Measurements from ENCODE around the gene KLF1. TPM values are rescaled to one million over a fixed set of nuclear protein-coding genes. Genes with fewer than 3 reads are reported as not detected.

Gene KLF1
- total RNA-seq, 2 experiments from 2014 or later: 0.18 to 0.37 TPM

DNA sequence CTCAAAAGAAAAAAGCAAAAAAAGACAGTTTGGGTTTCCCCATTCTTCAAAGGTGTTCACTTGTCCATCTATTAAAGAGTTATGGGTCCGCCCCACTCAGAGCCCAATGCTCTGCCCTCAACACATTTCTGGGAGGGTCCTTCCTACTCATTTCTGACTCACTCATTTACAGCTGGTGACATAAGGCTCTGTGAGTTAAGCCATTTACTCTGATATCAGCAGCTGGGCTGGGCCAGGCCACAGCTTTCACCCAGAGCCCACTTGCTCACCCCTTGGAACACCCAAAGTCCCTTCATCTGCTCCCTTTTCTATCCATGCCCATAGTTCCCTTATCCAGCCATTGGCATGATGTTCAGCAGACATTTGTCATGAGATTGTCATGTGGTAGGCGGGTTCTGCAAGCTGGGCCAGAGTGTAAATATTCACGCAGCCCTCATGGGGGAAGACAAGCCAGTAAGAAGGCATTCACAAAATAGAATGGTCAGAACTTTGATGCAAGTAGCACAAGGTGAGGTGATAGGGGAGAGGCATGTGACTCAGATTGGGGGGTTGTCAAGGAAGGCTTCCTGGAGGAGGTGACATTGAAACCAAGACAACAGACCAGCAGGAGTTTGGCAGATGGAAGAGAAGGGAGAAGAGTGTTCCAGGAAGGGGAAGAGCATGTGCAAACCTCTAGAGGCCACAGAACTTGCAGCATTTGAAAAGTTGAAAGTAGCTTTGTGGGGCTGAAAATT lies 42.8 kb downstream of the KLF1 start:
- CTCF ChIA-PET: interaction anchor here (0.6 to 8.6 kb wide), 3 partner anchors 82 to 120 kb away, joined by 3 to 153 read pairs (median 4); no protein-coding TSS in a partner anchor
- peaks cover 53% of the 10 kb centered on the region for H3K27me3 Mint-ChIP-seq
- peaks cover 25% of the 10 kb centered on the region for H3K4me1 Mint-ChIP-seq
- H3K4me3 Mint-ChIP-seq: no peak overlapping the region
- DNase-seq: no peak
- ATAC-seq: no peak
- no peaks in the 10 kb centered on the region for H3K36me3 Mint-ChIP-seq (ENCODE audit: low read depth)
- H3K27ac Mint-ChIP-seq: no peak overlapping the region
- intact Hi-C loops (cut with DNase I, micrococcal nuclease): loop anchor here in 1 of 2 experiments (10.0 kb wide), 1 partner anchor 279 kb away; no protein-coding TSS in a partner anchor
- POLR2A ChIA-PET: no interaction called here
- H3K9me3 Mint-ChIP-seq (ENCODE audit: low read depth): no peaks in the 10 kb centered on the region

DNA sequence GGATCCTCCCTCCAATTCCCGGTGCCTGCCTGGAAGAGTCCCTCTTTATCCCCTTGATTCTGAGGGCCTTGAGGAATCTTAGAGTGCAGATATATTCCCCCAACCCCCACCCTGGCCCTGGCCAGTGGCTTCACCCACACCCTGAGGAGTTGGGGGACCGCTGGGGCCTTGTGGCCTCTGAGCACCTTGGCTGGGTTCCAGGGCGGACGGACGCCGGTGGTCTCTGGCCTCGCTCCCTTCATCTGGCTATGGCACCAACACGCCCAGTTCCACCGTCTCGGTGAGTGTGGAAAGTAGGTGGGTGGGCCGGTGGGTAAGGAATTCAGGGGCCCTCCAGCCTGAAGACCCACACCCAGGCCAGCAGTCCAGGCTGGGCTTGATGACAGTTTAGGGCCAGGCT lies 43.7 kb downstream of the KLF1 start:
- H3K27ac Mint-ChIP-seq: no peak overlapping the region

DNA sequence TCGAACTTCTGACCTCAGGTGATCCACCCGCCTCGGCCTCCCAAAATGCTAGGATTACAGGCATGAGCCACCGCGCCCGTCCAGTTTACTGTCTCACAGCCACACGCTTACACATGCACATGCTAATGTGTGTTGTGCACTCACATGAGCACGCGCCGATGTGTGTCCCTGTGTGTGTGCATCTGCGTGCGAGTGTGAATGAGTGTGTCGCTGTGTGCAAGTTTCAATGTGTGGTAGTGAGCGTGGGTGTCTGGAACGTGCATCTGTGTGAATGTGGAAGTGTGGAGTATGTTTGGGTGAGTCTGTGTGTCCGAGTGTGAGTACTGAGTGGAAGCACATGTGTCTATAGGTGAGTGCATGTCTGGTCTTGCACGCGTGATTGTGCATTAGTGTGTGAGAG lies 44.5 kb downstream of the KLF1 start:
- DNase-seq (no peak), ATAC-seq (no peak)
- Mint-ChIP-seq H3K36me3 (ENCODE audit: low read depth) (no peaks in the 10 kb centered on the region), H3K4me3 (no peak overlapping the region), H3K27me3 (peaks cover 56% of the 10 kb centered on the region), H3K27ac (no peak overlapping the region), H3K4me1 (peaks cover 27% of the 10 kb centered on the region), H3K9me3 (ENCODE audit: low read depth) (no peaks in the 10 kb centered on the region)
- CTCF ChIA-PET: no interaction called here
- POLR2A ChIA-PET: no interaction called here
- intact Hi-C loops (cut with DNase I, micrococcal nuclease): loop anchor here in 1 of 2 experiments (10.0 kb wide), 1 partner anchor 278 kb away; no protein-coding TSS in a partner anchor

More for the DNA sequence above, 43.7 kb downstream of the KLF1 start:
- intact Hi-C loops (cut with DNase I, micrococcal nuclease): loop anchor here in 1 of 2 experiments (10.0 kb wide), 1 partner anchor 279 kb away; no protein-coding TSS in a partner anchor
- peaks cover 28% of the 10 kb centered on the region for H3K4me1 Mint-ChIP-seq
- DNase-seq: no peak
- ATAC-seq: no peak
- POLR2A ChIA-PET: no interaction called here
- CTCF ChIA-PET: interaction anchor here (8.6 kb wide), 1 partner anchor 81 kb away, joined by 153 read pairs; no protein-coding TSS in a partner anchor
- H3K27me3 Mint-ChIP-seq: peaks cover 52% of the 10 kb centered on the region
- H3K9me3 Mint-ChIP-seq (ENCODE audit: low read depth): no peaks in the 10 kb centered on the region
- H3K36me3 Mint-ChIP-seq (ENCODE audit: low read depth): no peaks in the 10 kb centered on the region
- no peak overlapping the region for H3K4me3 Mint-ChIP-seq

DNA sequence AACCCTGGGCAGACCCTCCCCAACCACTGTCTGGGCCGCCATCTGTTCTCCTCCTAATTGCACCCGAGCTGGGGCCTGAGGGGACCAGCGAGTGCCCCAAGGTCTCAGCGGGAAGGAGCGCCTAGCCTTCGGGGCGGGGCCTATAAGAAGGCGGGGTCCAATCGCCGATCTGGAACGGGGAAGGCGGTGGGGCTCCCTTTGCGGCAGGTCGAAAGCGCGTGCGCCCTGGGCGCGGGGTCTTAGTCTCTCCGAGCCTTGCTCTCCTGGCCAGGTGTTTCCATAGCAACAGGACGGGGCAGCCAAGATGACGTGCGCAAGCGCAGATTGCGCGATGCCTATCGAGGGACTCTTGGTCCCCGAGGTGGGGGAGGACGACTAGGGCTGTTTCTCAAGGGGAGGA lies 45.9 kb downstream of the KLF1 start:
- CTCF ChIA-PET: no interaction called here
- Mint-ChIP-seq H3K36me3 (ENCODE audit: low read depth) (no peaks in the 10 kb centered on the region), H3K9me3 (ENCODE audit: low read depth) (no peaks in the 10 kb centered on the region), H3K27me3 (peaks cover 63% of the 10 kb centered on the region), H3K4me1 (peaks cover 28% of the 10 kb centered on the region), H3K27ac (no peak overlapping the region), H3K4me3 (peak overlapping the region; percentile 17)
- POLR2A ChIA-PET: no interaction called here
- intact Hi-C loops (cut with DNase I, micrococcal nuclease): loop anchor here in 1 of 2 experiments (10.0 kb wide), 1 partner anchor 276 kb away; no protein-coding TSS in a partner anchor
- DNase-seq (peak; percentile 47), ATAC-seq (no peak)

DNA sequence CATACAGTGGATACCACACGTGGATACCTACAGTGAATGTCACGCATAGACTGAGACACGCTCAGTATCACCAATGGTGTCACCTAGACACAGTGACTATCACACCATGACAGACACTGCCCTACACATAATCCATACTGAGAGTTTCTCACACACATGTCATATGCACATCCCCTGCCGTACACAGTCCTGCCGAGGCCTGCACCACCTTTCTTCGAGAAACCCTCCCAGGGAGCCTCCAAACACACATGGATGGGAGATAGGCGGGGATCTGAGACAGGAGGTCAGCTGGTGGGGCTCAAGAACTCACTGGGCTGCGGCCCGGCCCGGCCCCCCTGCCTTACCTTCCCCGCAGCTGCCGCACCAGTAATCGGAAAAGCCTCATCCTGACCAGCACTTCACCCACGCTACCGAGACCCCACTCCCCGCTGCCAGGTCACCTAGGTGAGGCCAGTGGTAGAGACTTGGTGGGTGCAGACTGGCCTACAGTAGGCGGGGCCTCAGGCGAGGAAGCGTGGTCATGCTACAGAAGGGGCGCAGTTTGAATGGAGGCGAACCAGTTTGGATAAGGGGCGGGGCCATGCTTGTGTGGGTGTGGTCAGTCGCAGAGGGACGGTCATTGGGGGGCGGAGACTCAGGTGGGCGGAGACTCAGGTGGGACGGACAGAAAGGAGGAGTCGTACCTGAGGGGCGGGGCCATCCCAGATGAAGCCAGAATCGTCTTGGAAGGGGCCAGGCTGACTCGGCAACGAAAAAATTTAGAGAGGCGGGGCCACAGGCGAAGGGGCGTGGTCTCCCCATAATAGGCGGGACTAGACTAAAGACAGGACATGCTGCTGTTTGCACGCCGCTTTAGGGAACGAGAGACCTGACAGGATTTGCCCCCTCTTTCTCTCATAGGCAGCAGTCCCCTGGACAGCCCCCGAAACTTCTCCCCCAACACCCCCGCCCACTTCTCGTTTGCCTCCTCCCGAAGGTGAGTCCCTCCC lies 46.6 kb downstream of the KLF1 start:
- ATAC-seq (peak; percentile 53), DNase-seq (peak; percentile 84)
- H3K27me3 Mint-ChIP-seq: peaks cover 67% of the 10 kb centered on the region
- intact Hi-C loops (cut with DNase I, micrococcal nuclease): loop anchor here in 1 of 2 experiments (10.0 kb wide), 1 partner anchor 276 kb away; no protein-coding TSS in a partner anchor
- no peaks in the 10 kb centered on the region for H3K9me3 Mint-ChIP-seq (ENCODE audit: low read depth)
- ChIA-PET CTCF (no interaction called here), POLR2A (no interaction called here)
- peaks cover 28% of the 10 kb centered on the region for H3K4me1 Mint-ChIP-seq
- peak overlapping the region; percentile 17 for H3K4me3 Mint-ChIP-seq
- H3K27ac Mint-ChIP-seq: no peak overlapping the region
- H3K36me3 Mint-ChIP-seq (ENCODE audit: low read depth): no peaks in the 10 kb centered on the region

DNA sequence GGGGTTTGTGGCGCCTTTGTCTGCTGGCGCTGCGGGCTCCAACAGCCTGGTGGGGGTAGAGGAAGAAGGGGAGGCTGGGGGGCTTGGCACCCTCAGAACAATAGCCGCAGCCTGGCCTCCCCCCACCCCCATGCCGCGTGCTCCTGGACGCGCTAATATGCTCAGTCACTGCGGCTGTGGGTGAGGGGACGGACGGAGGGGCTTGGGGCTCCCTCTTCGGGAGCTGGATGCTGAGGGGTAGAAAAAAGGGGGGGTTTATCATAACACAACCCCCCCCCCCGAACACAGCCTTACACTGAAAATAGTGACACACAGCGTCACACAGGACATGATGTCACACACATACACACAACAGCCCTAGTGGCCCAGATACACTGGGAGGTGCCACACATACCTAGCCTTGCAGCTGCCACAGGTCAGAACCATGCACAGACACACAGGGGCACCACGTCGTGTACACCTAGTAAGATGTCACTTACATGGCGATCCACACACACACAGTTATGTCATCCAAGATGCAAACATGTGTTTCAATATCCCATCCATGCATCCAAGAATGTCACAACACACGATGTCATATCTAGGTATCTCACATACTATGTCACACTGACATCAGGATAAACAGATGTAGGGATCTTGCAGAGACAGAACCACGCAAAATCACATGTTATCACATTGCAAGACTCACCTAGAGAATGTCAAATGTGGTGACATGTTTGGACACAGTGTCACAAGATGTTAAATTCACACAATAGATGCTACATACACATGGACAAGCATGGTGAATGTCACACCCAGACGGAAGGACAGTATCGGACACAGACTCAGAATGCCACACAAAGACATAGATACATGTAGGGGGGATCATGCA lies 47.9 kb downstream of the KLF1 start:
- Mint-ChIP-seq H3K9me3 (ENCODE audit: low read depth) (no peaks in the 10 kb centered on the region), H3K4me3 (peak overlapping the region; percentile 57), H3K36me3 (ENCODE audit: low read depth) (no peaks in the 10 kb centered on the region), H3K27me3 (peaks cover 69% of the 10 kb centered on the region), H3K27ac (no peak overlapping the region), H3K4me1 (peaks cover 33% of the 10 kb centered on the region)
- CTCF ChIA-PET: interaction anchor here (0.6 to 1.3 kb wide), 3 partner anchors 9 to 356 kb away, joined by 3 to 6 read pairs (median 4); no protein-coding TSS in a partner anchor
- intact Hi-C loops (cut with DNase I, micrococcal nuclease): loop anchor here in 1 of 2 experiments (2.0 kb wide), 1 partner anchor 64 kb away; the partner anchor contains the start of gene HOOK2
- POLR2A ChIA-PET: no interaction called here
- peak; percentile 45 for ATAC-seq
- DNase-seq: peak; percentile 59

DNA sequence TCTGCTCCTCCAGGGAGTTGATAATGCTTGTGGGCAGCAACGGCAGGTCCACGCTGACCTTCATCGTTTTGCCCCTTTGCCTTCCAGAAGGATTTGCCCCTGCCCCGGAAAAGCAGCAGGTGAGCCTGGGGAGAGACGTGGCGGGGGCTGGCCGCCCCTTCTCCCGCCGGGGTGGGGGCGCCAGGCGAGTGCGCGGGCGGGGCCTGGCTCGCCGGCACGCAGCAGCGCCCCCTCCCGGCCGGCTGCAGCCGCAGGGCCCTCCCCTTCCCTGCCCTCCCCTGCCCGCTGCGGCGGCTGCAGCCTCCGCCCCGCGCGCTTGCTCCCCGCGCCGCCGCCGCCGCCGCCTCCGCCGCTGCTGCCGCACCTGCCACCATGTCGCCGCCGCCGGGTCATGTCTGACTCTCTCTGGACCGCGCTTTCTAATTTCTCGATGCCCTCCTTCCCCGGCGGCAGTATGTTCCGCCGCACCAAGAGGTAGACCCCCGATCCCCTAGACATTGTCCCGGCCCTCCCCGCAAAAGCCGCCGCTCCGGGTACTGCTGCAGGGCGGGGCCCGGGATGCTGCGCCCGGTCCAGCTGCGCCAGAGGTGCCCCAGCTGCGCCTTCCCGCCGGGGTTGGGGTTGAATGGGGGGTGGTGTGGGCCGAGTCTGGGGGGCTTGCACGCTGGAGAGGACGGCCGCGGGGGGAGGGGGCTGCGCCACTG lies 48.7 kb downstream of the KLF1 start, which contains the start of gene MAST1:
TSS of gene MAST1 (plus strand) at position 334 of the 704 bp plus-strand sequence. CDS start at position 392, 58 bp downstream.
- ATAC-seq (peak; percentile 61), DNase-seq (peak; percentile 82)
- intact Hi-C loops (cut with DNase I, micrococcal nuclease): loop anchor here in 1 of 2 experiments (2.0 kb wide), 1 partner anchor 64 kb away; the partner anchor contains the start of gene HOOK2
- Mint-ChIP-seq H3K4me3 (peak within 1 kb of the TSS; percentile 57), H3K27ac (no peak within 1 kb of the TSS), H3K27me3 (peaks cover 70% of the 10 kb centered on the region), H3K9me3 (ENCODE audit: low read depth) (no peaks in the 10 kb centered on the region), H3K4me1 (peaks cover 35% of the 10 kb centered on the region), H3K36me3 (ENCODE audit: low read depth) (no peaks in the 10 kb centered on the region)
- ChIA-PET POLR2A (no interaction called here), CTCF (interaction anchor here (0.6 to 1.8 kb wide), 5 partner anchors 9 to 355 kb away, joined by 3 to 17 read pairs (median 6); no protein-coding TSS in a partner anchor)

DNA sequence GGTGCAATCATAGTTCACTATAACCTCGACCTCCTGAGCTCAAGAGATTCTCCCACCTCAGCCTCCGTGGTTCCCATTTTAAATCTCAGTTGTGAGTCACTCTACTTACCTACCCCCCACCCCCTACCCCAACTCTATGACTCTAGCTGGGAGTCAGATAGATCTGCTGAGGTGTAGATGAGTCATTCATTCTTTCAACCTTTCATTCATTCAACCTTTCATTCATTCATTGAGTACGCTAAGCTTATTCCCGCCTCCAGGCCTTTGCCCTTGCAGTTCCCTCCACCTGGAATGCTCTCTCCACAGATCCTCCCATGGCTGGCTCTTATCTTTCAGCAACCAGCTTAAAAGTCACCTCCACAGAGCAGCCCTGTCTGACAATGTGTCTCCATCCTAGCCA lies 49.8 kb downstream of the KLF1 start:
- Mint-ChIP-seq H3K4me1 (peaks cover 41% of the 10 kb centered on the region), H3K4me3 (no peak overlapping the region), H3K9me3 (ENCODE audit: low read depth) (no peaks in the 10 kb centered on the region), H3K27me3 (peaks cover 71% of the 10 kb centered on the region), H3K36me3 (ENCODE audit: low read depth) (no peaks in the 10 kb centered on the region), H3K27ac (no peak overlapping the region)
- ATAC-seq (no peak), DNase-seq (peak; percentile 43)
- CTCF ChIA-PET: interaction anchor here (0.5 to 1.8 kb wide), 9 partner anchors 9 to 342 kb away, joined by 3 to 17 read pairs (median 4); no protein-coding TSS in a partner anchor
- intact Hi-C loops (cut with DNase I, micrococcal nuclease): no loop called here
- POLR2A ChIA-PET: interaction anchor here (0.6 kb wide), 1 partner anchor 45 kb away, joined by 3 read pairs; no protein-coding TSS in a partner anchor

DNA sequence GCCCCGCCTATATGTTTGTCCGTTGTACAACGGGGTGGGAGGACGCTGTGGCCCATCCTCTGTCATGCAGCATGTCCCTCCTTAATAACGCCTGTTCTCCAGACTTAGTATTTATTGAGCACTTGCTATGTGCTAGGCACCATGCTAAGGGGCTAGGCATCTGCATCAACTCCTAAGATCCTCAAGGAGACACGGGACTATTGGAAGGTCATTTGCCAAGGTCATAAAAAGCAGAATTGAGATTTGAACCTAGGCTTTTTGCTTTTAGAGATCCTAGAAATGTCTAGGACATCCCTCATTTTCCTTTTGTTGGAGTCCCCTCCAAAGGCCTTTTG lies 50.5 kb downstream of the KLF1 start:
- no peak overlapping the region for H3K27ac Mint-ChIP-seq
- ATAC-seq: no peak
- POLR2A ChIA-PET: interaction anchor here (0.6 kb wide), 1 partner anchor 45 kb away, joined by 3 read pairs; no protein-coding TSS in a partner anchor
- CTCF ChIA-PET: interaction anchor here (0.8 to 1.8 kb wide), 5 partner anchors 8 to 71 kb away, joined by 3 to 17 read pairs (median 4); no protein-coding TSS in a partner anchor
- H3K4me1 Mint-ChIP-seq: peaks cover 42% of the 10 kb centered on the region
- intact Hi-C loops (cut with DNase I, micrococcal nuclease): no loop called here
- DNase-seq: no peak
- H3K27me3 Mint-ChIP-seq: peaks cover 72% of the 10 kb centered on the region
- H3K4me3 Mint-ChIP-seq: no peak overlapping the region
- no peaks in the 10 kb centered on the region for H3K36me3 Mint-ChIP-seq (ENCODE audit: low read depth)
- H3K9me3 Mint-ChIP-seq (ENCODE audit: low read depth): no peaks in the 10 kb centered on the region
